PFSK-1 (cell line): ENCODE data around the gene S100P.

Experiments
- FOXP2 ChIP-seq: optimal IDR thresholded peaks from 2 replicates; pipeline ENCODE3; 2011; ENCODE audit warnings: borderline replicate concordance, control low read depth, inconsistent platforms; ENCODE audit not compliant: insufficient read depth; ENCODE audit errors: extremely low read length, extremely low read depth
- POLR2AphosphoS5 ChIP-seq: IDR thresholded peaks from 2 replicates; pipeline ENCODE4 v1.6.1; 2012; ENCODE audit warnings: low read depth, mild to moderate bottlenecking, control low read depth, low read length, moderate library complexity
- SIN3A ChIP-seq: IDR thresholded peaks from 2 replicates; pipeline ENCODE4 v1.6.1; 2012; ENCODE audit warnings: mild to moderate bottlenecking, low read length, moderate library complexity, borderline replicate concordance; ENCODE audit not compliant: insufficient read depth
- TAF1 ChIP-seq: IDR thresholded peaks from 2 replicates; pipeline ENCODE4 v1.6.1; 2012; ENCODE audit warnings: low read length, control low read depth, borderline replicate concordance; ENCODE audit not compliant: insufficient read depth
- TF ChIP-seq, protein P1 (sequence below), 2 experiments: IDR thresholded peaks; 2 replicates each; pipeline versions ENCODE4 v1.6.1 to v1.8.0; 2011 to 2012; ENCODE audit warnings: low read depth in 2 of 2, low read length in 2 of 2, control low read depth in 1 of 2, inconsistent platforms in 1 of 2, mild to moderate bottlenecking in 1 of 2, moderate library complexity in 1 of 2; ENCODE audit not compliant: insufficient read depth in 1 of 2

The S100P gene

DNA sequence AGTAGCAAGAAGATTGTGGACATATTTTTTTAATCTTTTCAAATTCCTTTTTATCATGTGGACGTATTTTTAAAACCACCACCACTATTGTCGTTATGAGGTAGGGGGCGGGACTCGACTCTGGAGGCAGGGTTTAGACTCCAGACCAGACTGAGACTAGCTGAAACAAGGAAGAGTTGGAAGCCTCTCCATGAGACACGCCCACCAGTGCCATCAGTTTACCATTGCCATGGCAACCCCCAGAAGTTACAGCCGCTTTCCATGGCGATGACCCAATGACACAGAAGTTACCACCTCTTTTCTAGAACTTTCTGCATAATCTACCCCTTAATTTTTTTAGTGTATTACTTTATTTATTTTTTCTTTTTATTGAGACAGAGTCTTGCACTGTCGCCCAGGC lies 44.5 kb upstream of the S100P start:
- TF ChIP-seq FOXP2 (no peak), POLR2AphosphoS5 (no peak), TAF1 (no peak), SIN3A (no peak)
- TF ChIP-seq, protein P1, sequence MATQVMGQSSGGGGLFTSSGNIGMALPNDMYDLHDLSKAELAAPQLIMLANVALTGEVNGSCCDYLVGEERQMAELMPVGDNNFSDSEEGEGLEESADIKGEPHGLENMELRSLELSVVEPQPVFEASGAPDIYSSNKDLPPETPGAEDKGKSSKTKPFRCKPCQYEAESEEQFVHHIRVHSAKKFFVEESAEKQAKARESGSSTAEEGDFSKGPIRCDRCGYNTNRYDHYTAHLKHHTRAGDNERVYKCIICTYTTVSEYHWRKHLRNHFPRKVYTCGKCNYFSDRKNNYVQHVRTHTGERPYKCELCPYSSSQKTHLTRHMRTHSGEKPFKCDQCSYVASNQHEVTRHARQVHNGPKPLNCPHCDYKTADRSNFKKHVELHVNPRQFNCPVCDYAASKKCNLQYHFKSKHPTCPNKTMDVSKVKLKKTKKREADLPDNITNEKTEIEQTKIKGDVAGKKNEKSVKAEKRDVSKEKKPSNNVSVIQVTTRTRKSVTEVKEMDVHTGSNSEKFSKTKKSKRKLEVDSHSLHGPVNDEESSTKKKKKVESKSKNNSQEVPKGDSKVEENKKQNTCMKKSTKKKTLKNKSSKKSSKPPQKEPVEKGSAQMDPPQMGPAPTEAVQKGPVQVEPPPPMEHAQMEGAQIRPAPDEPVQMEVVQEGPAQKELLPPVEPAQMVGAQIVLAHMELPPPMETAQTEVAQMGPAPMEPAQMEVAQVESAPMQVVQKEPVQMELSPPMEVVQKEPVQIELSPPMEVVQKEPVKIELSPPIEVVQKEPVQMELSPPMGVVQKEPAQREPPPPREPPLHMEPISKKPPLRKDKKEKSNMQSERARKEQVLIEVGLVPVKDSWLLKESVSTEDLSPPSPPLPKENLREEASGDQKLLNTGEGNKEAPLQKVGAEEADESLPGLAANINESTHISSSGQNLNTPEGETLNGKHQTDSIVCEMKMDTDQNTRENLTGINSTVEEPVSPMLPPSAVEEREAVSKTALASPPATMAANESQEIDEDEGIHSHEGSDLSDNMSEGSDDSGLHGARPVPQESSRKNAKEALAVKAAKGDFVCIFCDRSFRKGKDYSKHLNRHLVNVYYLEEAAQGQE (IDR thresholded peaks at IDR 0.05; ENCODE audit: insufficient read depth in 1 of 2, low read depth in 2 of 2, low read length in 2 of 2): no peak

GRCh38 chr4:6655924-6656323 lies 37.8 kb upstream of the S100P start:
- TF ChIP-seq FOXP2: no peak
- TF ChIP-seq POLR2AphosphoS5: no peak
- TF ChIP-seq TAF1: no peak

DNA sequence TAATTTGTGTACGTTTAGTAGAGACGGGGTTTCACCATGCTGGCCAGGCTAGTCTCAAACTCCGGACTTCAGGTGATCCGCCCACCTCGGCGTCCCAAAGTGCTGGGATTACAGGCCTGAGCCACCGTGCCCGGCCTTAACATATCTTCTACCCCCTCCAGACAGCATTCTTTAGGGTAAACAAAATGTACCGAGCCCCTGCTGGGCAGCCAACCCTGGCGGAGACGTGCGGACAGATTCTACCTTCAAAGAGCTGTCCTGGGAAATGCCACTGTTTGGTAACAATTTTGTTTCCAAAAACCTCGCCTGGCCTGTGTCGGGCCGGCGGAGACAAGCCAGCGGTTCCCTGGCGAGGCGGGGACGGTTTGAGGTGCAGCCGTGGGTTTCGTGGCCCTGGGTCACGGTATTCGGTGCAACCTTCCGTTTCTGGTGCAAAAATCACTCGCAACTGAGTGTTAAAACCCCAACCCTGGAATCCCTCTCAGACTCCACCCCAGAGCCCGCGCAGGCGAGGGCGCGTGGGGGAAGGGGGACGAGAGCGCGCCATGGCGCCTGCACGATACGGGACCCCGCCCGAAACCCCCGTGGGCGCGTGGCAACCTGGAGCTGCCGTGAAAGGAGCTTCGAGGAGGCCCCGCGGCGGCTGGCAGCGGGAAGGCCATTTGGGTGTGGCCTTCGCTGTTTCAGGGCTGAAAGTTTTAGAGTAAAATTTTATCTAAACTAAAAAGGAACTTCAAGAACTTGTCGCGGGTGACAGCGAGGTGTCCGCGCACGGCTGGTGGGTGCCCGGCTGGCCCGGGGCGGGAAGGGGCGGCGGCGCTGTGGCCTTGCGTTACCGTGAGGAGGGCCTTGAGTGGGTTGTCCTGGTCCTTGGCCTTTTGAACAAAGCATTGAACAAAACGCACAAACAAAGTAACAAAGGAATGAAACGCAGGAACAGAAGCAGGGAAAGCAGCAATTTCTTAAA lies 36.2 kb upstream of the S100P start:
- TF ChIP-seq, protein P1 (IDR thresholded peaks at IDR 0.05; ENCODE audit: insufficient read depth in 1 of 2, low read depth in 2 of 2, low read length in 2 of 2): no peak
- no peak for TF ChIP-seq SIN3A
- no peak for TF ChIP-seq POLR2AphosphoS5
- no peak for TF ChIP-seq FOXP2
- no peak for TF ChIP-seq TAF1

DNA sequence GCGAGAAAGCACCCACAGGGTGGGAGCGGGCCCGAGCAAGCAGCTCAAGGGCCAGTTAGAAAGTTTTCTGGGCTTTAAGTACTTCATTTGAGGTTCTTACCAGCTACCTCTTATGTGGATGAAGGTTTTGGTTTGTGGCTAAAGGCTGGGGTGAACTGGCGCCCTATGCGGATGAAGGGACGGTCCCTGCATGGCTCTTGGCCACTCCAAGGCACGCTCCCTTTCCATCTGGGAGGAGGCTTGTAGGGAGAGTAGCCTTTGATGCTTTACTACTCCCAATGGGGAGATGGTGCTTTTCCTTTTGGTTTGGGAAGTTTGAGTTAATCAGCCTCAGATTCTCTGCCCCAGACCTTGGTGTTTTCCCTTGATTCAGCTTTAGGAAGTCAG lies 35.5 kb upstream of the S100P start:
- TF ChIP-seq TAF1 (no peak), POLR2AphosphoS5 (no peak), FOXP2 (no peak), SIN3A (no peak)
- TF ChIP-seq, protein P1 (IDR thresholded peaks at IDR 0.05; ENCODE audit: insufficient read depth in 1 of 2, low read depth in 2 of 2, low read length in 2 of 2): no peak

GRCh38 chr4:6658597-6659075 lies 35.0 kb upstream of the S100P start:
- TF ChIP-seq, protein P1 (IDR thresholded peaks at IDR 0.05; ENCODE audit: insufficient read depth in 1 of 2, low read depth in 2 of 2, low read length in 2 of 2): no peak
